Measurements from ENCODE around the gene MSH3.

- TF ChIP-seq CTCF (optimal IDR thresholded peaks at IDR 0.05 in 1 of 3, IDR thresholded peaks at IDR 0.05 in 1 of 3, conservative IDR thresholded peaks at IDR 0.05 in 1 of 3; ENCODE audit: extremely low read depth in 1 of 3, insufficient read depth in 2 of 3, low read length in 3 of 3) (no peak), EZH2 (IDR thresholded peaks at IDR 0.05; ENCODE audit: low read length) (no peak)
Measured at GRCh38 chr5:80763873-80764647, 109.6 kb downstream of the MSH3 start.

Measured in keratinocyte (primary cell).